SK-N-SH (cell line): ENCODE results near the gene ATL3. TPM values are rescaled to one million over a fixed set of nuclear protein-coding genes. Genes with fewer than 3 reads are reported as not detected.

Source experiments
- CTCF ChIA-PET: fragments of 300-600, 350-600 bp; formaldehyde crosslinking; extraction: SDS; loops from one replicate; lab custom pipeline; 2021; lab: Yijun Ruan, JAX
- POLR2A ChIA-PET: fragments of 350-600 bp; sonication (Branson Sonifier 250); formaldehyde crosslinking; extraction: SDS; loops from one replicate; lab custom pipeline; 2020; ENCODE audit warnings: antibody characterized with exemption, inconsistent platforms; lab: Yijun Ruan, JAX
- DNase-seq: peaks from one replicate; pipeline ENCODE4 v3.0.0; 2012
- H2AFZ ChIP-seq: fragments of 200-600 bp; sonication (generic); 2 replicates; pipeline ENCODE4 v1.8.1; 2016; ENCODE audit warnings: antibody characterized with exemption, mild to moderate bottlenecking, low read depth
- H3F3A ChIP-seq: fragments of 200-600 bp; sonication (generic); replicated peaks from 2 replicates; pipeline ENCODE3; 2016; ENCODE audit warnings: antibody characterized with exemption, mild to moderate bottlenecking; ENCODE audit not compliant: insufficient read depth
- H3K27ac ChIP-seq, 2 experiments: fragments of 200-500 bp in 1 of 2; fragments of 200-600 bp in 1 of 2; sonication (Bioruptor generic) in 1 of 2; sonication (generic), shearing (Covaris generic) in 1 of 2; 2 replicates each; pipeline versions ENCODE4 v1.5.1 to v1.6.1; 2014 to 2016; ENCODE audit warnings: low read depth in 2 of 2, inconsistent platforms in 1 of 2, low read length in 1 of 2, mild to moderate bottlenecking in 1 of 2, mixed read lengths in 1 of 2
- H3K27me3 ChIP-seq: fragments of 200-600 bp; sonication (generic), shearing (Covaris generic); 2 replicates; pipeline ENCODE4 v1.6.1; 2016; ENCODE audit warnings: mixed run types; ENCODE audit not compliant: insufficient read depth
- H3K36me3 ChIP-seq, 2 experiments: fragments of 200-500 bp in 1 of 2; fragments of 200-600 bp in 1 of 2; sonication (Bioruptor generic) in 1 of 2; sonication (generic) in 1 of 2; replicated peaks in 1 of 2; 2 replicates each; pipeline versions ENCODE3 to v1.5.1; 2014 to 2016; ENCODE audit warnings: low read length in 1 of 2, mild to moderate bottlenecking in 1 of 2; ENCODE audit not compliant: insufficient read depth in 2 of 2, control insufficient read depth in 1 of 2
- H3K4me1 ChIP-seq, 2 experiments: fragments of 200-500 bp in 1 of 2; fragments of 200-600 bp in 1 of 2; sonication (Bioruptor generic) in 1 of 2; sonication (generic), shearing (Covaris generic) in 1 of 2; 2 replicates each; pipeline versions ENCODE4 v1.5.1 to v1.6.1; 2014 to 2016; ENCODE audit warnings: low read depth in 1 of 2, low read length in 1 of 2, mixed run types in 1 of 2; ENCODE audit not compliant: insufficient read depth in 2 of 2, control insufficient read depth in 1 of 2
- H3K4me2 ChIP-seq: fragments of 200-600 bp; sonication (generic), shearing (Covaris generic); 2 replicates; pipeline ENCODE4 v1.6.1; 2017; ENCODE audit warnings: mixed run types
- H3K4me3 ChIP-seq, 2 experiments: fragments of 200-500 bp in 1 of 2; fragments of 200-600 bp in 1 of 2; sonication (Bioruptor generic) in 1 of 2; sonication (generic), shearing (Covaris generic) in 1 of 2; 2 replicates each; pipeline versions ENCODE4 v1.5.1 to v1.8.1; 2014 to 2016; ENCODE audit warnings: low read depth in 2 of 2, inconsistent platforms in 1 of 2, low read length in 1 of 2, mild to moderate bottlenecking in 1 of 2, mixed read lengths in 1 of 2, moderate library complexity in 1 of 2
- H3K79me2 ChIP-seq: fragments of 200-600 bp; sonication (generic); 2 replicates; pipeline ENCODE4 v1.8.1; 2017; ENCODE audit warnings: mild to moderate bottlenecking; ENCODE audit not compliant: insufficient read depth
- H3K9ac ChIP-seq: fragments of 200-600 bp; sonication (generic); 2 replicates; pipeline ENCODE4 v1.6.1; 2017; ENCODE audit warnings: mixed run types
- H3K9me2 ChIP-seq: fragments of 200-600 bp; sonication (generic); 2 replicates; pipeline ENCODE4 v1.6.1; 2017; ENCODE audit warnings: mixed run types
- H3K9me3 ChIP-seq: fragments of 200-600 bp; sonication (generic); 2 replicates; pipeline ENCODE4 v1.6.1; 2017; ENCODE audit warnings: mixed run types, mild to moderate bottlenecking, moderate library complexity
- H4K20me1 ChIP-seq: fragments of 200-600 bp; sonication (generic); 2 replicates; pipeline ENCODE4 v1.6.1; 2017; ENCODE audit warnings: mild to moderate bottlenecking, mixed run types; ENCODE audit not compliant: insufficient read depth
- CHD2 ChIP-seq: fragments of 150-350 bp; IDR thresholded peaks from 2 replicates; pipeline ENCODE4 v1.6.1; 2018; ENCODE audit warnings: low read length; ENCODE audit not compliant: partially characterized antibody
- EP300 ChIP-seq, 2 experiments: IDR thresholded peaks; 2 replicates each; pipeline versions ENCODE4 v1.4.0 to v1.6.1; 2012; ENCODE audit warnings: borderline replicate concordance in 1 of 2, low read depth in 1 of 2, low read length in 1 of 2
- FOSL2 ChIP-seq: IDR thresholded peaks from 2 replicates; pipeline ENCODE4 v1.4.0; 2012; ENCODE audit warnings: low read depth, mild to moderate bottlenecking, moderate library complexity, borderline replicate concordance
- FOXM1 ChIP-seq: IDR thresholded peaks from 2 replicates; pipeline ENCODE4 v1.4.0; 2012; ENCODE audit warnings: low read depth, mild to moderate bottlenecking
- GABPA ChIP-seq: IDR thresholded peaks from 2 replicates; pipeline ENCODE4 v1.4.0; 2012; ENCODE audit warnings: low read depth, mild to moderate bottlenecking
- GATA2 ChIP-seq: sonication (generic); formaldehyde crosslinking; IDR thresholded peaks from 2 replicates; pipeline ENCODE4 v1.5.0; 2020; ENCODE audit warnings: mild to moderate bottlenecking, missing genetic modification reagents
- NRF1 ChIP-seq: IDR thresholded peaks from 2 replicates; pipeline ENCODE4 v1.6.1; 2012; ENCODE audit warnings: low read depth, mild to moderate bottlenecking, low read length
- RAD21 ChIP-seq: IDR thresholded peaks from 2 replicates; pipeline ENCODE4 v1.6.1; 2012; ENCODE audit warnings: mild to moderate bottlenecking, low read length
- RCOR1 ChIP-seq: fragments of 150-350 bp; IDR thresholded peaks from 2 replicates; pipeline ENCODE4 v1.6.1; 2017; ENCODE audit warnings: antibody characterized with exemption, low read length
- YY1 ChIP-seq: IDR thresholded peaks from 2 replicates; pipeline ENCODE4 v1.4.0; 2012; ENCODE audit warnings: low read depth, mild to moderate bottlenecking
- WGBS: methylation state at CpG from one replicate; pipeline ENCODE4 v1.1.6; 2017; ENCODE audit warnings: low lambda C conversion rate; 5-methylcytosine and 5-hydroxymethylcytosine counted together
- polyA plus RNA-seq, 3 experiments: library from polyadenylated mRNA; depleted of rRNA; stranded (reverse); fragments of >200 nt; gene quantifications; 2 replicates each; pipeline ENCODE4 v1.2.3, GENCODE V29; 2012
- TF ChIP-seq, protein P1 (sequence below): IDR thresholded peaks from 2 replicates; pipeline ENCODE4 v1.4.0; 2012; ENCODE audit warnings: low read depth, borderline replicate concordance
- TF ChIP-seq, protein P2 (sequence below): IDR thresholded peaks from 2 replicates; pipeline ENCODE4 v1.4.0; 2012; ENCODE audit warnings: low read depth, borderline replicate concordance
- TF ChIP-seq, protein P3 (sequence below): IDR thresholded peaks from 2 replicates; pipeline ENCODE4; 2012
- TF ChIP-seq, protein P4 (sequence below): fragments of 150-350 bp; IDR thresholded peaks from 2 replicates; pipeline ENCODE4 v1.6.1; 2017; ENCODE audit warnings: antibody characterized with exemption, low read length, low read depth, borderline replicate concordance
- TF ChIP-seq, protein P5 (sequence below): IDR thresholded peaks from 2 replicates; pipeline ENCODE4 v1.6.1; 2012; ENCODE audit warnings: mild to moderate bottlenecking, low read depth, low read length, moderate library complexity
- TF ChIP-seq, protein P6 (sequence below): IDR thresholded peaks from 2 replicates; pipeline ENCODE4 v1.4.0; 2012; ENCODE audit warnings: low read depth

The ATL3 gene
- polyA plus RNA-seq, 1 of the 3 experiments (the other 2 are of a cell fraction), result 13.1 TPM

DNA sequence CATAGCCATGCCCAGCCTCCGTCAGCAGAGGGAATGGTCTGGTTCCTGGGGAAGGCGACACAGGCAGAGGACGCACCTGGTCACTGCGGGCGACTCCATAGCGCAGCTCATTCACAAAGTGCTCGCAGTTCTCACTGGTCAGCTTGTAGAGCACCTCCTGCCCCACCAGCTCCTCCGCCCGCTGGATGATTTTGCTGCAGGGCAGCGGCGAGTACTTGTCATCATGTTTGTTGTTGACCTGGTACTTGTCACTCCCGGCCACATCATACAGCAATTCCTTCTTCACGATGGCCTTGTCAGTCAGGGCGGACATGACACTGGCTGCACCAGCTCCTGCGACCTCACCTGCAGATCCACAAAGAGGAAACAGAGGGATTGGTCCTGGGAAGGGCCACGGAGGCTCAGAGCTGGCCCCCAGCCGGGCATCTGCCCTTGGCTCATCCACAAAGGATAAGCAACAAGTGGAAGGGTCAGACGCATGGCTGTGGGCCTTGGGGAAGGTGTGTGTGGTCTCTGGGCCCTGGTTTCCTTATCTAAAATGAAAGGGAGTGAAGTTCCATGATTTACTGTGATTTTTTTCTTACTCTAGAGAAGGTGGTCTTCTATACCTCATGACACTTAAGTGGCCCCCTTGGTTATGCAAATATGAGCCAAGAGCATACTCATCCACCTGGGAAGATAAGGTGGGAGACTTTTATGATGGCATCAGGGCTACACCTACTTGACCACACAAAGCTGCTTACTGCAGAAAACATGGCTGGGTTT is 81.0 kb downstream of the ATL3 start:
- POLR2A ChIA-PET, result no interaction called here
- no peaks in the 10 kb centered on the region for H3F3A ChIP-seq
- CTCF ChIA-PET, result interaction anchor here (0.9 to 1.4 kb wide), 2 partner anchors 46 to 111 kb away, joined by 3 to 4 read pairs; no protein-coding TSS in a partner anchor

DNA sequence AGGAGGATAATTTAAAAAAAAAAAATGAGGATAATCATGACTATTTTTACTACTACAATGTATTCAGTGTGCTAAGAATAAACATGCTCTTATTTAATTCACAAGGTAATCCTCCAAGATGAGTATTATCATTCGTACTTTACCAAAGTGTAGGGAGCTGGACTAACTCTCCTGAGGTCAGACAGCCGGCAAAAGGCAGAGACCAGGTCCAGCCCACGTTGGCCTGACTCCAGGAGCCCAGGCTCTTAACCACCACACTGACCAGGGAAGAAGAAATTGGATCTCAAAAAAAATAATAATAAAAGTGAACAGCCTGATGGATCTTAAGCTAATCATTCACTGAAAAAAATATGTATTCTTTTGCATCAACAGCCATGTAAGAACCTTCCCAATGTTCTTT is 82.2 kb downstream of the ATL3 start:
- POLR2A ChIA-PET, result no interaction called here
- TF ChIP-seq, protein P1, sequence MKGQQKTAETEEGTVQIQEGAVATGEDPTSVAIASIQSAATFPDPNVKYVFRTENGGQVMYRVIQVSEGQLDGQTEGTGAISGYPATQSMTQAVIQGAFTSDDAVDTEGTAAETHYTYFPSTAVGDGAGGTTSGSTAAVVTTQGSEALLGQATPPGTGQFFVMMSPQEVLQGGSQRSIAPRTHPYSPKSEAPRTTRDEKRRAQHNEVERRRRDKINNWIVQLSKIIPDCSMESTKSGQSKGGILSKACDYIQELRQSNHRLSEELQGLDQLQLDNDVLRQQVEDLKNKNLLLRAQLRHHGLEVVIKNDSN, result no peak
- TF ChIP-seq GABPA, result no peak
- no peak for TF ChIP-seq GATA2
- no peak for TF ChIP-seq EP300 (IDR thresholded peaks at IDR 0.05; ENCODE audit: borderline replicate concordance in 1 of 2, low read depth in 1 of 2, low read length in 1 of 2)
- no peak for TF ChIP-seq FOXM1
- TF ChIP-seq, protein P2, sequence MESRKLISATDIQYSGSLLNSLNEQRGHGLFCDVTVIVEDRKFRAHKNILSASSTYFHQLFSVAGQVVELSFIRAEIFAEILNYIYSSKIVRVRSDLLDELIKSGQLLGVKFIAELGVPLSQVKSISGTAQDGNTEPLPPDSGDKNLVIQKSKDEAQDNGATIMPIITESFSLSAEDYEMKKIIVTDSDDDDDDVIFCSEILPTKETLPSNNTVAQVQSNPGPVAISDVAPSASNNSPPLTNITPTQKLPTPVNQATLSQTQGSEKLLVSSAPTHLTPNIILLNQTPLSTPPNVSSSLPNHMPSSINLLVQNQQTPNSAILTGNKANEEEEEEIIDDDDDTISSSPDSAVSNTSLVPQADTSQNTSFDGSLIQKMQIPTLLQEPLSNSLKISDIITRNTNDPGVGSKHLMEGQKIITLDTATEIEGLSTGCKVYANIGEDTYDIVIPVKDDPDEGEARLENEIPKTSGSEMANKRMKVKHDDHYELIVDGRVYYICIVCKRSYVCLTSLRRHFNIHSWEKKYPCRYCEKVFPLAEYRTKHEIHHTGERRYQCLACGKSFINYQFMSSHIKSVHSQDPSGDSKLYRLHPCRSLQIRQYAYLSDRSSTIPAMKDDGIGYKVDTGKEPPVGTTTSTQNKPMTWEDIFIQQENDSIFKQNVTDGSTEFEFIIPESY, result no peak
- TF ChIP-seq FOSL2, result no peak
- TF ChIP-seq CHD2, result no peak
- TF ChIP-seq RCOR1, result no peak
- TF ChIP-seq, protein P3, sequence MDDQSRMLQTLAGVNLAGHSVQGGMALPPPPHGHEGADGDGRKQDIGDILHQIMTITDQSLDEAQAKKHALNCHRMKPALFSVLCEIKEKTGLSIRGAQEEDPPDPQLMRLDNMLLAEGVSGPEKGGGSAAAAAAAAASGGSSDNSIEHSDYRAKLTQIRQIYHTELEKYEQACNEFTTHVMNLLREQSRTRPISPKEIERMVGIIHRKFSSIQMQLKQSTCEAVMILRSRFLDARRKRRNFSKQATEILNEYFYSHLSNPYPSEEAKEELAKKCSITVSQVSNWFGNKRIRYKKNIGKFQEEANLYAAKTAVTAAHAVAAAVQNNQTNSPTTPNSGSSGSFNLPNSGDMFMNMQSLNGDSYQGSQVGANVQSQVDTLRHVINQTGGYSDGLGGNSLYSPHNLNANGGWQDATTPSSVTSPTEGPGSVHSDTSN, result no peak
- no peak for TF ChIP-seq NRF1
- TF ChIP-seq, protein P4, sequence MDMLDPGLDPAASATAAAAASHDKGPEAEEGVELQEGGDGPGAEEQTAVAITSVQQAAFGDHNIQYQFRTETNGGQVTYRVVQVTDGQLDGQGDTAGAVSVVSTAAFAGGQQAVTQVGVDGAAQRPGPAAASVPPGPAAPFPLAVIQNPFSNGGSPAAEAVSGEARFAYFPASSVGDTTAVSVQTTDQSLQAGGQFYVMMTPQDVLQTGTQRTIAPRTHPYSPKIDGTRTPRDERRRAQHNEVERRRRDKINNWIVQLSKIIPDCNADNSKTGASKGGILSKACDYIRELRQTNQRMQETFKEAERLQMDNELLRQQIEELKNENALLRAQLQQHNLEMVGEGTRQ, result no peak

More for the DNA sequence above, 81.0 kb downstream of the ATL3 start:
- Histone ChIP-seq H3K4me3 (no peak overlapping the region), H3K9me2 (no peaks in the 10 kb centered on the region), H3K4me1 (no peaks in the 10 kb centered on the region), H3K36me3 (peaks cover 4 to 5% of the 10 kb centered on the region in 2 experiments), H3K9me3 (no peaks in the 10 kb centered on the region), H2AFZ (no peak overlapping the region), H4K20me1 (no peaks in the 10 kb centered on the region), H3K79me2 (no peaks in the 10 kb centered on the region), H3K9ac (no peak overlapping the region), H3K27me3 (no peaks in the 10 kb centered on the region), H3K4me2 (no peak overlapping the region), H3K27ac (no peak overlapping the region)
- 86% methylated on average over 18 of the region's 18 CpGs for WGBS
- no peak for TF ChIP-seq YY1
- no peak for TF ChIP-seq FOXM1
- no peak for TF ChIP-seq RAD21
- TF ChIP-seq, protein P5, sequence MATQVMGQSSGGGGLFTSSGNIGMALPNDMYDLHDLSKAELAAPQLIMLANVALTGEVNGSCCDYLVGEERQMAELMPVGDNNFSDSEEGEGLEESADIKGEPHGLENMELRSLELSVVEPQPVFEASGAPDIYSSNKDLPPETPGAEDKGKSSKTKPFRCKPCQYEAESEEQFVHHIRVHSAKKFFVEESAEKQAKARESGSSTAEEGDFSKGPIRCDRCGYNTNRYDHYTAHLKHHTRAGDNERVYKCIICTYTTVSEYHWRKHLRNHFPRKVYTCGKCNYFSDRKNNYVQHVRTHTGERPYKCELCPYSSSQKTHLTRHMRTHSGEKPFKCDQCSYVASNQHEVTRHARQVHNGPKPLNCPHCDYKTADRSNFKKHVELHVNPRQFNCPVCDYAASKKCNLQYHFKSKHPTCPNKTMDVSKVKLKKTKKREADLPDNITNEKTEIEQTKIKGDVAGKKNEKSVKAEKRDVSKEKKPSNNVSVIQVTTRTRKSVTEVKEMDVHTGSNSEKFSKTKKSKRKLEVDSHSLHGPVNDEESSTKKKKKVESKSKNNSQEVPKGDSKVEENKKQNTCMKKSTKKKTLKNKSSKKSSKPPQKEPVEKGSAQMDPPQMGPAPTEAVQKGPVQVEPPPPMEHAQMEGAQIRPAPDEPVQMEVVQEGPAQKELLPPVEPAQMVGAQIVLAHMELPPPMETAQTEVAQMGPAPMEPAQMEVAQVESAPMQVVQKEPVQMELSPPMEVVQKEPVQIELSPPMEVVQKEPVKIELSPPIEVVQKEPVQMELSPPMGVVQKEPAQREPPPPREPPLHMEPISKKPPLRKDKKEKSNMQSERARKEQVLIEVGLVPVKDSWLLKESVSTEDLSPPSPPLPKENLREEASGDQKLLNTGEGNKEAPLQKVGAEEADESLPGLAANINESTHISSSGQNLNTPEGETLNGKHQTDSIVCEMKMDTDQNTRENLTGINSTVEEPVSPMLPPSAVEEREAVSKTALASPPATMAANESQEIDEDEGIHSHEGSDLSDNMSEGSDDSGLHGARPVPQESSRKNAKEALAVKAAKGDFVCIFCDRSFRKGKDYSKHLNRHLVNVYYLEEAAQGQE, result no peak
- TF ChIP-seq, protein P6, sequence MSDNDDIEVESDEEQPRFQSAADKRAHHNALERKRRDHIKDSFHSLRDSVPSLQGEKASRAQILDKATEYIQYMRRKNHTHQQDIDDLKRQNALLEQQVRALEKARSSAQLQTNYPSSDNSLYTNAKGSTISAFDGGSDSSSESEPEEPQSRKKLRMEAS, result no peak
- no peak for DNase-seq

More for the DNA sequence above, 82.2 kb downstream of the ATL3 start:
- Histone ChIP-seq H3K36me3 (peaks cover 4 to 5% of the 10 kb centered on the region in 2 experiments), H3K4me1 (no peaks in the 10 kb centered on the region), H3K27ac (no peak overlapping the region), H3K4me3 (no peak overlapping the region), H3K4me2 (no peak overlapping the region), H3K27me3 (no peaks in the 10 kb centered on the region), H3K9me3 (no peaks in the 10 kb centered on the region), H2AFZ (no peak overlapping the region), H3K79me2 (no peaks in the 10 kb centered on the region), H4K20me1 (no peaks in the 10 kb centered on the region), H3F3A (no peaks in the 10 kb centered on the region), H3K9ac (no peak overlapping the region), H3K9me2 (no peaks in the 10 kb centered on the region)
- 85% methylated on average over 3 of the region's 3 CpGs for WGBS
- CTCF ChIA-PET, result interaction anchor here (0.9 to 1.3 kb wide), 2 partner anchors 47 to 98 kb away, joined by 3 read pairs; partner anchors contain the start of gene PLAAT5
- no peak for DNase-seq
